Smooth muscle cell (in vitro differentiated cells): ENCODE results near the gene DLG2. TPM values are rescaled to one million over a fixed set of nuclear protein-coding genes. Genes with fewer than 3 reads are reported as not detected.
"Not testable (repeated sequence)": the region's sequence is repeated elsewhere in the genome, so short reads cannot be mapped to it uniquely, and the experiment has no call there.

Source experiments
- DNase-seq: peaks from one replicate; lab custom pipeline; 2025; ENCODE audit not compliant: unreplicated experiment; lab: John Stamatoyannopoulos, UW
- H2AFZ ChIP-seq: fragments of 200-600 bp; sonication (generic); 2 replicates; pipeline ENCODE4 v1.6.0; 2016; ENCODE audit warnings: antibody characterized with exemption, low read depth, mild to moderate bottlenecking
- H3F3A ChIP-seq: fragments of 200-600 bp; sonication (generic); 2 replicates; pipeline ENCODE4 v1.6.0; 2017; ENCODE audit warnings: antibody characterized with exemption, low read depth
- H3K27ac ChIP-seq: fragments of 200-600 bp; sonication (generic); 2 replicates; pipeline ENCODE4 v1.5.1; 2016; ENCODE audit warnings: low read depth, mild to moderate bottlenecking
- H3K27me3 ChIP-seq: fragments of 200-600 bp; sonication (generic); 2 replicates; pipeline ENCODE4 v1.6.1; 2016; ENCODE audit warnings: low read depth, mild to moderate bottlenecking
- H3K36me3 ChIP-seq: fragments of 200-600 bp; sonication (generic); 2 replicates; pipeline ENCODE4 v1.5.1; 2016; ENCODE audit warnings: low read depth
- H3K4me1 ChIP-seq: fragments of 200-600 bp; sonication (generic); 2 replicates; pipeline ENCODE4 v1.5.1; 2016; ENCODE audit warnings: low read depth
- H3K4me2 ChIP-seq: fragments of 200-600 bp; sonication (generic); 2 replicates; pipeline ENCODE4 v1.6.0; 2016; ENCODE audit warnings: mild to moderate bottlenecking
- H3K4me3 ChIP-seq: fragments of 200-600 bp; sonication (generic); 2 replicates; pipeline ENCODE4 v1.5.1; 2016; ENCODE audit warnings: mild to moderate bottlenecking
- H3K79me2 ChIP-seq: fragments of 200-600 bp; sonication (generic); 2 replicates; pipeline ENCODE4 v1.6.0; 2016; ENCODE audit warnings: low read depth, mild to moderate bottlenecking
- H3K9ac ChIP-seq: fragments of 200-600 bp; sonication (generic); 2 replicates; pipeline ENCODE4 v1.6.0; 2016; ENCODE audit warnings: low read depth
- H3K9me3 ChIP-seq: fragments of 200-600 bp; sonication (generic); replicated peaks from 2 replicates; pipeline ENCODE4 v1.5.1; 2016; ENCODE audit warnings: low read depth
- H4K20me1 ChIP-seq: fragments of 200-600 bp; sonication (generic); 2 replicates; pipeline ENCODE4 v1.6.0; 2016; ENCODE audit warnings: low read depth
- WGBS: methylation state at CpG from one replicate; pipeline ENCODE4 v1.1.7; 2016; ENCODE audit warnings: low lambda C conversion rate; 5-methylcytosine and 5-hydroxymethylcytosine counted together
- polyA plus RNA-seq: library from polyadenylated mRNA; unstranded; fragments of >200 nt; fragmentation: Nextera tagmentation; extraction: Ambion mirVana; gene quantifications from 2 replicates; pipeline ENCODE4 v1.2.1, GENCODE V29; 2016
- total RNA-seq: library from RNA; depleted of rRNA; stranded (reverse); fragments of >200 nt; gene quantifications from 2 replicates; pipeline ENCODE4 v1.2.3, GENCODE V29; 2014
- TF ChIP-seq, protein P1 (sequence below): fragments of 200-600 bp; sonication (generic); IDR thresholded peaks from 2 replicates; pipeline ENCODE4 v1.5.1; 2017; ENCODE audit warnings: borderline replicate concordance, mild to moderate bottlenecking, antibody characterized with exemption; ENCODE audit not compliant: insufficient read depth, poor library complexity, severe bottlenecking

Gene DLG2
- total and polyA plus RNA-seq, 2 experiments from 2014 or later: 0.74 to 1.1 TPM

DNA sequence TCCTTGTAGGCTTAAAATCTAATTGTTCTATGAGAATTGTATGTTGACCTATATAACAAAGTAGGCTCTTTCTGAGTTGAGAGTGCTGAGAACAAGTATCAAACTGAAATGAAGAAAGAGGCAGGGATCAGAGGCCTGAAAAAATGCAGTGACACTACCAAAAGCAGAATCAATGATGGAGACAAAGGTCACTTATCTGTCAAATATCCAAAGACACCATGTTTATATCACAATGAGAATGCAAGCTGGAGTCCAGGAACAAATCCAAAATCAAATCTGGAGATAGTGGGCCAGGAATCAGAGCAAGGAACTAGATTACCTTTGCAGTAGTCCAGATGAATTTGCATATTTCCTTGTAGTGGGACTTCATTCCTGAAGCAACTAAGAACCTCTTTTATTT, 377.7 kb downstream of the DLG2 start:
- TF ChIP-seq, protein P1, sequence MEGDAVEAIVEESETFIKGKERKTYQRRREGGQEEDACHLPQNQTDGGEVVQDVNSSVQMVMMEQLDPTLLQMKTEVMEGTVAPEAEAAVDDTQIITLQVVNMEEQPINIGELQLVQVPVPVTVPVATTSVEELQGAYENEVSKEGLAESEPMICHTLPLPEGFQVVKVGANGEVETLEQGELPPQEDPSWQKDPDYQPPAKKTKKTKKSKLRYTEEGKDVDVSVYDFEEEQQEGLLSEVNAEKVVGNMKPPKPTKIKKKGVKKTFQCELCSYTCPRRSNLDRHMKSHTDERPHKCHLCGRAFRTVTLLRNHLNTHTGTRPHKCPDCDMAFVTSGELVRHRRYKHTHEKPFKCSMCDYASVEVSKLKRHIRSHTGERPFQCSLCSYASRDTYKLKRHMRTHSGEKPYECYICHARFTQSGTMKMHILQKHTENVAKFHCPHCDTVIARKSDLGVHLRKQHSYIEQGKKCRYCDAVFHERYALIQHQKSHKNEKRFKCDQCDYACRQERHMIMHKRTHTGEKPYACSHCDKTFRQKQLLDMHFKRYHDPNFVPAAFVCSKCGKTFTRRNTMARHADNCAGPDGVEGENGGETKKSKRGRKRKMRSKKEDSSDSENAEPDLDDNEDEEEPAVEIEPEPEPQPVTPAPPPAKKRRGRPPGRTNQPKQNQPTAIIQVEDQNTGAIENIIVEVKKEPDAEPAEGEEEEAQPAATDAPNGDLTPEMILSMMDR: no peak
- no peaks in the 10 kb centered on the region for H3K79me2 ChIP-seq
- H3K27me3 ChIP-seq: no peaks in the 10 kb centered on the region

DNA sequence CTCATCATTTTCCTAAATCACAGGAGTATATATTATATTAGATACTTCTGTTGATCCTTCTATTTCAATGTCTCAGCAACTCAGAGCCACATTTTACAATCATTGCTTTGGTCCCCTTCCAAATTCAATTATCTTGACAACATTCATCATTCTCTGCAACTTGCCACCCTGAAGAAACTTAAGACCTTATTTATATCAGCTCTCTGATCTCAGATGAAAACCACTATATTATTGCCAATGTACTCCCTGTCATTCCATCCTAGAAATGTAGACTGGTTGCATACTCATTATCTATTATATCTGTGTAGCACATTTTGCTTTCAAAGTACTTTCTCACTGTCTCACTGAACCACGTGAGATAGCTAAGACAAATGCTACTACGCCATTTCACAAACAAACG, 379.3 kb downstream of the DLG2 start:
- Histone ChIP-seq H3K4me2 (no peak overlapping the region), H2AFZ (no peak overlapping the region), H3K9me3 (no peaks in the 10 kb centered on the region), H3K4me1 (no peaks in the 10 kb centered on the region), H3K27me3 (no peaks in the 10 kb centered on the region), H4K20me1 (no peaks in the 10 kb centered on the region), H3F3A (no peaks in the 10 kb centered on the region), H3K4me3 (no peak overlapping the region), H3K27ac (no peak overlapping the region), H3K36me3 (no peaks in the 10 kb centered on the region), H3K79me2 (no peaks in the 10 kb centered on the region), H3K9ac (no peak overlapping the region)
- TF ChIP-seq, protein P1: no peak
- 95% methylated on average over 3 of the region's 3 CpGs for WGBS
- DNase-seq: no peak

More for the DNA sequence above, 377.7 kb downstream of the DLG2 start:
- Histone ChIP-seq H3K4me3 (no peak overlapping the region), H3K27ac (no peak overlapping the region), H2AFZ (no peak overlapping the region), H3K36me3 (no peaks in the 10 kb centered on the region), H3K9me3 (no peaks in the 10 kb centered on the region), H4K20me1 (no peaks in the 10 kb centered on the region), H3K4me1 (no peaks in the 10 kb centered on the region), H3K9ac (no peak overlapping the region), H3K4me2 (no peak overlapping the region), H3F3A (no peaks in the 10 kb centered on the region)
- no peak for DNase-seq

GRCh38 chr11:85238906-85239305, 388.2 kb downstream of the DLG2 start:
- H3K9me3 ChIP-seq: peaks cover 7% of the 10 kb centered on the region
- no peak overlapping the region for H3K4me2 ChIP-seq
- H3F3A ChIP-seq: no peaks in the 10 kb centered on the region
- H4K20me1 ChIP-seq: no peaks in the 10 kb centered on the region
- H3K9ac ChIP-seq: no peak overlapping the region
- no peaks in the 10 kb centered on the region for H3K36me3 ChIP-seq
- no peak overlapping the region for H3K4me3 ChIP-seq
- no peaks in the 10 kb centered on the region for H3K79me2 ChIP-seq
- H3K27me3 ChIP-seq: no peaks in the 10 kb centered on the region
- 100% methylated on average over 1 of the region's 1 CpG for WGBS
- no peak overlapping the region for H2AFZ ChIP-seq
- no peak overlapping the region for H3K27ac ChIP-seq
- DNase-seq: no peak
- H3K4me1 ChIP-seq: no peaks in the 10 kb centered on the region
- TF ChIP-seq, protein P1: no peak

GRCh38 chr11:85238038-85238437, 389.1 kb downstream of the DLG2 start:
- WGBS: 97% methylated on average over 2 of the region's 2 CpGs
- not testable (repeated sequence) for H3F3A ChIP-seq, H3K36me3 ChIP-seq, H3K27ac ChIP-seq, H4K20me1 ChIP-seq, H3K4me2 ChIP-seq, DNase-seq, H3K4me1 ChIP-seq, H2AFZ ChIP-seq, H3K9ac ChIP-seq, H3K79me2 ChIP-seq, H3K4me3 ChIP-seq, H3K27me3 ChIP-seq, H3K9me3 ChIP-seq
